Gastrocnemius medialis (tissue), 4 donors: ENCODE results near the gene RBFOX2.

Experiments
- CTCF ChIP-seq, 5 experiments: fragments of 450-650 bp in 3 of 5; fragments of 200-600 bp in 2 of 5; sonication (generic) in 2 of 5; IDR thresholded peaks in 4 of 5; conservative IDR thresholded peaks in 1 of 5; 1 replicate in 4 of 5; 2 replicates in 1 of 5; pipeline ENCODE4 v1.5.1; 2016 to 2019; ENCODE audit warnings: antibody characterized with exemption in 5 of 5, mild to moderate bottlenecking in 3 of 5, moderate library complexity in 3 of 5
- POLR2A ChIP-seq, 2 donors: fragments of 450-650 bp; IDR thresholded peaks; one replicate each; pipeline ENCODE4 v1.6.1; 2017; ENCODE audit warnings: antibody characterized with exemption in 2 of 2, mild to moderate bottlenecking in 2 of 2, moderate library complexity in 2 of 2

DNA sequence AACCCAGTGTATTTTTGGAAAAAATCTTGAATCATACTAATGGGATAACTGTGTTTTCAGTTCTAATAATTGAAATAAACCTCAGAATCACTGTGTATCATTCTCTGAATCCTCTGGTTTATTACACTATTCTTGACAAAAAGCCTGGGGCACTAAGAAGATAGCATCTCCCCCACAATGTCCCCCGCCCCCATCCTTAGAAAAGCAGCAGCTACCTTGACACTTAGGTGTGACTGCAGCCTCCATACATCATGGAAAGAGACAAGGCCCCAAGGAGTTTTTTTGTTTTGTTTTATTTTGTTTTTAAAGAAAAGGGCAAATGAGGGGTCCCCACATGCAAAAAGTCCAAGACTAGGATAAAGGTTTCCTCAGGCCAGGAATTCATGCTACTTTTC lies 186.1 kb downstream of the RBFOX2 start:
- TF ChIP-seq CTCF (IDR thresholded peaks at IDR 0.05 in 4 of 5, conservative IDR thresholded peaks at IDR 0.05 in 1 of 5): no peak
- no peak for TF ChIP-seq POLR2A (IDR thresholded peaks at IDR 0.05)
